ENCODE measurements around the gene EPS8L1.

The EPS8L1 gene

DNA sequence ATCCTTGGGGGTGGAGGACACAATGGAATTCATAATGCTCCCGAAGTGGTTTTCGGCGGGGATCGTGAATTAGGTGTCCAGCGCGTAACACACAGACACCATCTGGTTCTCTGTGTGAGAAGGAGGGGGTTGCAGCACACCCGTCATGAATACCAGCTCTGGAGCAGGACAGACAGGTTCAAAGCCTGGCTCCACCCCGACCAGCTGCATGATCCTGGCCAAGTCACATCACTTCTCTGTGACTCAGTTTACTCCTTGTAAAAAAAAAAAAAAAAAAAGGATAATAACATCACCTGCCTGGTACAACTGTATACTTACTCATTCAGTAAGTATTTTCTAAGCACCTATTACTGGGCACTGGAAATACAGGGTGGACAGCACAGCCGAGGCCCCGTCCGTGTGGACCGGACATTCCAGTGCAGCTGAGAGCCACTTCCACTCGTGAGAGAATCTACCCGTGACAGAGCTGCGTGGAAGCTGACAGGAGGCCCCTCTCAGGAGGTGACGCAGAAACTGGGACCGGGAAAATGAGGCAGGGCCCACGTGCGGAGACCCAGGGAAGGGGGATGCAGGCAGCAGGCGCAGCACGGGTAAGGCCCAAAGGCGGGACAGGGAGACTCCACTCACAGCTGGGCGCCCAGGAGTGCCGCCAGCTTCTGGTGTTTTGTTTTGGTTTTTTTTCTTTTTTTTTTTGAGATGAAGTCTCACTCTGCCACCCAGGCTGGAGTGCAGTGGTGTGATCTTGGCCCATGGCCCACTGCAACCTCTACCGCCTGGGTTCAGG is 24.7 kb upstream of the EPS8L1 start:
- TF ChIP-seq YY1 (IDR thresholded peaks at IDR 0.05; ENCODE audit: low read depth) (no peak), CREB1 (IDR thresholded peaks at IDR 0.05; ENCODE audit: low read depth) (no peak), CEBPB (IDR thresholded peaks at IDR 0.05) (no peak), TAF1 (IDR thresholded peaks at IDR 0.05; ENCODE audit: low read depth) (no peak), USF1 (IDR thresholded peaks at IDR 0.05) (no peak), TEAD4 (IDR thresholded peaks at IDR 0.05) (no peak), EP300 (IDR thresholded peaks at IDR 0.05; ENCODE audit: borderline replicate concordance) (no peak), REST (IDR thresholded peaks at IDR 0.05; ENCODE audit: low read depth) (no peak), NFIC (IDR thresholded peaks at IDR 0.05) (no peak)
- TF ChIP-seq, protein P1, sequence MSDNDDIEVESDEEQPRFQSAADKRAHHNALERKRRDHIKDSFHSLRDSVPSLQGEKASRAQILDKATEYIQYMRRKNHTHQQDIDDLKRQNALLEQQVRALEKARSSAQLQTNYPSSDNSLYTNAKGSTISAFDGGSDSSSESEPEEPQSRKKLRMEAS (IDR thresholded peaks at IDR 0.05), result no peak

GRCh38 chr19:55053735-55054134 is 21.9 kb upstream of the EPS8L1 start:
- TF ChIP-seq RAD21 (IDR thresholded peaks at IDR 0.05; ENCODE audit: low read depth) (no peak), CEBPB (IDR thresholded peaks at IDR 0.05) (no peak), EP300 (IDR thresholded peaks at IDR 0.05; ENCODE audit: borderline replicate concordance) (no peak), REST (IDR thresholded peaks at IDR 0.05; ENCODE audit: low read depth) (no peak), EGR1 (IDR thresholded peaks at IDR 0.05) (no peak), NFIC (IDR thresholded peaks at IDR 0.05) (no peak), TCF12 (IDR thresholded peaks at IDR 0.05; ENCODE audit: low read depth) (no peak), TAF1 (IDR thresholded peaks at IDR 0.05; ENCODE audit: low read depth) (no peak), FOXM1 (IDR thresholded peaks at IDR 0.05; ENCODE audit: borderline replicate concordance, low read depth) (no peak), ZBTB7A (IDR thresholded peaks at IDR 0.05; ENCODE audit: low read depth) (no peak), YY1 (IDR thresholded peaks at IDR 0.05; ENCODE audit: low read depth) (no peak), USF1 (IDR thresholded peaks at IDR 0.05) (no peak)

DNA sequence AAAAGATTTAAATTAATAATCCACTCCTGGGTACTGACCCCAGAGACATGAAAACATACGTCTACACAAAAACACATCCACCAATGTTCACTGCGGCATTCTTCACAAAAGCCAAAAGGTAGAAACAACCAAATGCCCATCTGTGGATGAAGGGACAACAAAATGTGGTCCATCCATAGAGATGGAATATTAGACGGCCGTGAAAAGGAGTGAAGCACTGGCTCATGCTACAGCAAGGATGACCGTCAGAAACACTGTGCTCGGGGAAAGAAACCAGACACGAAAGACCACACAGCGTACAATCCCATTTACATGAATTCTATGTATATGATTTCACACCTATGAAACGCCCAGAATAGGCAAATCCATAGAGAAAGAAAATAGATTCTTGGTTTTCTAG is 18.8 kb upstream of the EPS8L1 start:
- TF ChIP-seq YY1 (IDR thresholded peaks at IDR 0.05; ENCODE audit: low read depth), result no peak
- no peak for TF ChIP-seq CREB1 (IDR thresholded peaks at IDR 0.05; ENCODE audit: low read depth)
- no peak for TF ChIP-seq TAF1 (IDR thresholded peaks at IDR 0.05; ENCODE audit: low read depth)
- TF ChIP-seq RAD21 (IDR thresholded peaks at IDR 0.05; ENCODE audit: low read depth), result no peak
- TF ChIP-seq EP300 (IDR thresholded peaks at IDR 0.05; ENCODE audit: borderline replicate concordance), result no peak
- no peak for TF ChIP-seq FOXM1 (IDR thresholded peaks at IDR 0.05; ENCODE audit: borderline replicate concordance, low read depth)
- TF ChIP-seq, protein P1 (IDR thresholded peaks at IDR 0.05), result no peak
- no peak for TF ChIP-seq TCF12 (IDR thresholded peaks at IDR 0.05; ENCODE audit: low read depth)
- no peak for TF ChIP-seq CEBPB (IDR thresholded peaks at IDR 0.05)
- no peak for TF ChIP-seq EGR1 (IDR thresholded peaks at IDR 0.05)
- TF ChIP-seq REST (IDR thresholded peaks at IDR 0.05; ENCODE audit: low read depth), result no peak

DNA sequence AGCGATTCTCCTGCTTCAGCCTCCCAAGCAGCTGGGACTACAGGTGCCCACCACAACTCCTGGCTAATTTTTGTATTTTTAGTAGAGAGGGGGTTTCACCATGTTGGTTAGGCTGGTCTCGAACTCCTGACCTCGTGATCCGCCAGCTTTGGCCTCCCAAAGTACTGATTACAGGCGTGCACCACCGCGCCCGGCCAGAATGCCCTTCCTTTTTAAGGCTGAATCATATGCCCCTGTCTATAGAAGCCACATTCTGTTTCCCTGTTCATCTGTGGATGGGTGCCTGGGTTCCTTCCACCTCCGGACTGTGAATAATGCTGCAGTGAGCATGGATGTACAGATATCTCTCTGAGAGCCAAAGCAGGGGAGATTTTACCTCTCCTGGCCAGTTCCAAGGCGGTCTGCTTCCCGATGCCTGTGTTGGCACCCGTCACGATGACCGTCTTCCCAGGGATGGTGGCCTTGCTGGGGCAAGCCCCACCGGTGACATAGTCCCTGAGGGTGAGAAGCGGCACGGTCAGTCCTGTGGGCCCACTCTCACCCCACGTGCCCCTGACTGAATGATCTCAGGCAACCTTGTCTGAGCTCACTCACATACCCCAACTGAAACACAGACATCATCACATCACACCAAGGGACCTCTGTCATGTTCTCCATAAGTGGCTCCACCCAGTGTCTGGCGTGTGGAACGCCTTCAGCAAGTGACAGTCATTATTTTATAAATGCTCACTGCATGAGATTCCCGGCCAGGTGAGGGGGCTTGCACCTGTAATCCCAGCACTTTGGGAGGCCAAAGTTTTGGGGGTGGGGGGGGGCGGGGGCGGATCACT is 16.7 kb upstream of the EPS8L1 start:
- TF ChIP-seq FOXM1 (IDR thresholded peaks at IDR 0.05; ENCODE audit: borderline replicate concordance, low read depth), result no peak
- TF ChIP-seq ZBTB7A (IDR thresholded peaks at IDR 0.05; ENCODE audit: low read depth), result no peak

All from Ishikawa (cell line).